Measurements from ENCODE around the gene SLC9A7. TPM values are rescaled to one million over a fixed set of nuclear protein-coding genes. Genes with fewer than 3 reads are reported as not detected.
"Not testable (repeated sequence)": the region's sequence is repeated elsewhere in the genome, so short reads cannot be mapped to it uniquely, and the experiment has no call there.

Gene SLC9A7
- total RNA-seq, 2 experiments from 2014 or later, result 2.2 to 3.2 TPM

DNA sequence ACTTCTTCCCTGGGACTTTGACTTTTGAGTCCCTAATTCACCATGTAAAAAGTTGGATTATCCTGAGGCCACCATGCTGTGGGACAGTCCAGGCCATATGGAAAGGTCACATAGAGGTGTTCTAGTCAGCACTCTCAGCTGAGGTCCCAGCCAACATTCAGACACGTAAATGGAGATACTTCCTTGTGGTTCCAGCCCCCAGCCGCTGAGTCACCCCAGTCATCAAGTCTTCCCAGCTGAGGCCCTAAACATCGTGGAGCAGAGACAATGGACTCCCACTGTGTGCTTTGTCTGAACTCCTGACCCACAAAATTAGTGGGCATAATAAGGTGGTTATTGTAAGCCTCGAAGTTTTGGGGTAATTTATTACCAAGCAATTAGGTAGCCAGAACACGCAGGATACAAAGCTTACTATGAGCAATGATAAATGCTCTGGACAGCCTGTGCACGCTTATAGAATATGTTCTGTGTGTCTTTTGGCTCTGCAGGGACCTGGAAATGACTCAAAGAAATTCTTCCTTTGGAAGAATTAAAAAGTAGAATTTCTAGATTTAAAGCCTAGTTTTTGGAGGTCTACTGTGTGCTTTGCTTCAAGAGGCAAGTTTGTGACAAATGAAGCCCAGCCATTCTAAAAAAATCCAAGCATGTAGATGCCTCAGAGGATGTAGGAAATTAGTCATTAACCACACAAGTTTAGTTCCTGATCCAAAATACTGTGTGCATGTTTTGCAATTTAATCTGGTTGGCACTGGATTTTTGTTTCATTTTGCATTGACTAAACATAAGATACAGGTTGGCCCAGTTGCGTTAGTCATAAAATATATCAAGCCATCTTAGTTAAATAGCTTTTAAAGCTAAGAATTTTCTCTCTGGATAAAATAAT is 33.2 kb upstream of the SLC9A7 start:
- H3K4me1 Mint-ChIP-seq (ENCODE audit: low read depth), result peaks cover 9% of the 10 kb centered on the region
- peak overlapping the region; percentile 11 for H3K4me3 Mint-ChIP-seq
- no peaks in the 10 kb centered on the region for H3K36me3 ChIP-seq (ENCODE audit: insufficient read depth, low read length)
- H3K27me3 Mint-ChIP-seq, result no peaks in the 10 kb centered on the region
- no peaks in the 10 kb centered on the region for H3K9me3 Mint-ChIP-seq
- TF ChIP-seq, protein P1, sequence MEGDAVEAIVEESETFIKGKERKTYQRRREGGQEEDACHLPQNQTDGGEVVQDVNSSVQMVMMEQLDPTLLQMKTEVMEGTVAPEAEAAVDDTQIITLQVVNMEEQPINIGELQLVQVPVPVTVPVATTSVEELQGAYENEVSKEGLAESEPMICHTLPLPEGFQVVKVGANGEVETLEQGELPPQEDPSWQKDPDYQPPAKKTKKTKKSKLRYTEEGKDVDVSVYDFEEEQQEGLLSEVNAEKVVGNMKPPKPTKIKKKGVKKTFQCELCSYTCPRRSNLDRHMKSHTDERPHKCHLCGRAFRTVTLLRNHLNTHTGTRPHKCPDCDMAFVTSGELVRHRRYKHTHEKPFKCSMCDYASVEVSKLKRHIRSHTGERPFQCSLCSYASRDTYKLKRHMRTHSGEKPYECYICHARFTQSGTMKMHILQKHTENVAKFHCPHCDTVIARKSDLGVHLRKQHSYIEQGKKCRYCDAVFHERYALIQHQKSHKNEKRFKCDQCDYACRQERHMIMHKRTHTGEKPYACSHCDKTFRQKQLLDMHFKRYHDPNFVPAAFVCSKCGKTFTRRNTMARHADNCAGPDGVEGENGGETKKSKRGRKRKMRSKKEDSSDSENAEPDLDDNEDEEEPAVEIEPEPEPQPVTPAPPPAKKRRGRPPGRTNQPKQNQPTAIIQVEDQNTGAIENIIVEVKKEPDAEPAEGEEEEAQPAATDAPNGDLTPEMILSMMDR (IDR thresholded peaks at IDR 0.05), result no peak
- H3K27me3 ChIP-seq (ENCODE audit: control insufficient read depth in 1 of 2, insufficient read depth in 2 of 2, low read length in 2 of 2), result no peaks in the 10 kb centered on the region
- intact Hi-C loops (cut with DNase I, micrococcal nuclease), result loop anchor here in 1 of 2 experiments (10.0 kb wide), 1 partner anchor 237 kb away; no protein-coding TSS in a partner anchor
- DNase-seq, result peak in 3 of 14 experiments; percentile 26 to 49 (median 34)
- peak overlapping the region; percentile 14 for H3K27ac Mint-ChIP-seq
- peak; percentile 55 for ATAC-seq (ENCODE audit: poor library complexity)
- H3K27ac ChIP-seq (ENCODE audit: low read depth in 1 of 2, low read length in 2 of 2), result no peak overlapping the region
- H3K9me3 ChIP-seq (ENCODE audit: control insufficient read depth in 1 of 2, insufficient read depth in 1 of 2, low read length in 2 of 2), result no peaks in the 10 kb centered on the region
- CTCF ChIA-PET, result no interaction called here
- no peaks in the 10 kb centered on the region for H3K36me3 Mint-ChIP-seq (ENCODE audit: low read depth)
- H3K4me3 ChIP-seq (ENCODE audit: low read length), result no peak overlapping the region
- H3K4me1 ChIP-seq (ENCODE audit: insufficient read depth, low read length), result peaks cover 2% of the 10 kb centered on the region
- POLR2A ChIA-PET, result no interaction called here

DNA sequence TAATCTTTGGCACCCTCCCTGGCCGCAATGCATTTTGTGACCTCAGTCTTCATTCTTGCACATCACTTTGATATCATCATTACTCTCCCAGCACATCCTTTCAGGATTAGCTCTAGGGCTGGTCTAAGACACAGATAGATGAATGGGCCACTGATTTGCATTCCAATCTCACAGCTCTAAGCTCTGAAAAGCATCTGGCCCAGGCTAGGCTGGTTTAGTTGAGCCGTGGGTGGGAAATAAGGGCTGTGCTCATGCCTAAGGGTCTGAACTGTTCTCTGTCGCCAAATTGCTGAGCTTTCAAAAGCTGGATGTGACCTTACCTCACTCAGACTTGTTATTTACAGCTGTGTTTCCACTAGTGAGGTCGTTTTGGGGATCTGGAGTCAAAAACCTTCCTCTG is 30.0 kb upstream of the SLC9A7 start:
- Mint-ChIP-seq H3K4me3 (no peak overlapping the region), H3K9me3 (no peaks in the 10 kb centered on the region), H3K27ac (no peak overlapping the region), H3K4me1 (ENCODE audit: low read depth) (peaks cover 9% of the 10 kb centered on the region), H3K36me3 (ENCODE audit: low read depth) (no peaks in the 10 kb centered on the region), H3K27me3 (no peaks in the 10 kb centered on the region)
- no peak overlapping the region for H3K27ac ChIP-seq (ENCODE audit: low read depth in 1 of 2, low read length in 2 of 2)
- DNase-seq (no peak), ATAC-seq (ENCODE audit: poor library complexity) (no peak)
- H3K27me3 ChIP-seq (ENCODE audit: control insufficient read depth in 1 of 2, insufficient read depth in 2 of 2, low read length in 2 of 2), result no peaks in the 10 kb centered on the region
- ChIA-PET POLR2A (no interaction called here), CTCF (no interaction called here)
- peaks cover 2% of the 10 kb centered on the region for H3K4me1 ChIP-seq (ENCODE audit: insufficient read depth, low read length)
- TF ChIP-seq, protein P1 (IDR thresholded peaks at IDR 0.05), result no peak
- intact Hi-C loops (cut with DNase I, micrococcal nuclease), result no loop called here
- H3K4me3 ChIP-seq (ENCODE audit: low read length), result no peak overlapping the region
- no peaks in the 10 kb centered on the region for H3K36me3 ChIP-seq (ENCODE audit: insufficient read depth, low read length)
- H3K9me3 ChIP-seq (ENCODE audit: control insufficient read depth in 1 of 2, insufficient read depth in 1 of 2, low read length in 2 of 2), result no peaks in the 10 kb centered on the region

DNA sequence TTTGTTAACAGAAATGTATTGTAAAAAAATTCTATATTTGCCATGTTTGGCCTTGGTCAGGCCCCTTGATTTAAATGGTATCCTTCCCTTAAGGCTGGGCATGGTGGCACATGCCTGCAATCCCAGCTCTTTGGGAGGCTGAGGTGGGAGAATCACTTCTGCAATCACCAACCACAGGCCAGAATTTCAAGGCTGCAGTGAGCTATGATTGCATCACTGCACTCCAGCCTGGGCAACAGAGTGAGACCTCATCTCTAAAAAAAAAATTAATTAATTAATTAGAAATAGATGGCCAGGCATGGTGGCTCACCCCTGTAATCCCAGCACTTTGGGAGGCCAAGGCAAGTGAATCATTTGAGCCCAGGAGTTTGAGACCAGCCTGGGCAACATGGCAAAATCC is 25.5 kb upstream of the SLC9A7 start:
- intact Hi-C loops (cut with DNase I, micrococcal nuclease); H3K36me3 Mint-ChIP-seq (ENCODE audit: low read depth): not testable (repeated sequence)

More for the DNA sequence above, 25.5 kb upstream of the SLC9A7 start:
- POLR2A ChIA-PET; H3K9me3 Mint-ChIP-seq; H3K27me3 ChIP-seq (ENCODE audit: control insufficient read depth in 1 of 2, insufficient read depth in 2 of 2, low read length in 2 of 2); H3K27ac ChIP-seq (ENCODE audit: low read depth in 1 of 2, low read length in 2 of 2); H3K36me3 ChIP-seq (ENCODE audit: insufficient read depth, low read length); H3K4me3 Mint-ChIP-seq; H3K9me3 ChIP-seq (ENCODE audit: control insufficient read depth in 1 of 2, insufficient read depth in 1 of 2, low read length in 2 of 2); H3K27me3 Mint-ChIP-seq; H3K4me3 ChIP-seq (ENCODE audit: low read length); CTCF ChIA-PET; DNase-seq; ATAC-seq (ENCODE audit: poor library complexity); H3K27ac Mint-ChIP-seq; H3K4me1 ChIP-seq (ENCODE audit: insufficient read depth, low read length); H3K4me1 Mint-ChIP-seq (ENCODE audit: low read depth): not testable (repeated sequence)
